GM19238 (cell line): ENCODE measurements around the gene ZNF184.

Experiments used
- DNase-seq: peaks from one replicate; pipeline ENCODE4 v3.0.0; 2011; ENCODE audit warnings: low spot score; ENCODE audit not compliant: insufficient read length

The ZNF184 gene

GRCh38 chr6:27472617-27473400 lies at the start of gene ZNF184:
TSS of gene ZNF184 (minus strand) at chr6:27473105. CDS start at chr6:27472294, 811 bp downstream.
- peak; percentile 72 for DNase-seq

GRCh38 chr6:27518881-27519795 lies 46.2 kb upstream of the ZNF184 start:
- peak; percentile 37 for DNase-seq

GRCh38 chr6:27517928-27518787 lies 45.3 kb upstream of the ZNF184 start:
- DNase-seq, result no peak

- DNase-seq, result no peak
Observed at GRCh38 chr6:27517238-27517637, 44.3 kb upstream of the ZNF184 start.

- DNase-seq, result no peak
Observed at GRCh38 chr6:27514906-27515495, 42.1 kb upstream of the ZNF184 start.

- no peak for DNase-seq
Observed at GRCh38 chr6:27512525-27512924, 39.6 kb upstream of the ZNF184 start.

- no peak for DNase-seq
Observed at GRCh38 chr6:27507041-27507956, 34.4 kb upstream of the ZNF184 start.

- no peak for DNase-seq
Observed at GRCh38 chr6:27505209-27506027, 32.5 kb upstream of the ZNF184 start.

GRCh38 chr6:27503436-27504030 lies 30.6 kb upstream of the ZNF184 start:
- DNase-seq, result no peak

GRCh38 chr6:27502508-27503435 lies 29.9 kb upstream of the ZNF184 start:
- no peak for DNase-seq

GRCh38 chr6:27501187-27501586 lies 28.3 kb upstream of the ZNF184 start:
- DNase-seq, result no peak

GRCh38 chr6:27500177-27500576 lies 27.3 kb upstream of the ZNF184 start:
- DNase-seq, result no peak

GRCh38 chr6:27495386-27496135 lies 22.7 kb upstream of the ZNF184 start:
- DNase-seq, result no peak

- no peak for DNase-seq
Observed at GRCh38 chr6:27494987-27495385, 22.1 kb upstream of the ZNF184 start.

GRCh38 chr6:27494103-27494502 lies 21.2 kb upstream of the ZNF184 start:
- no peak for DNase-seq

GRCh38 chr6:27492631-27493190 lies 19.8 kb upstream of the ZNF184 start:
- DNase-seq, result no peak
